ENCODE results near the gene ZYG11B.
"Not testable (repeated sequence)": the region's sequence is repeated elsewhere in the genome, so short reads cannot be mapped to it uniquely, and the experiment has no call there.

The ZYG11B gene

DNA sequence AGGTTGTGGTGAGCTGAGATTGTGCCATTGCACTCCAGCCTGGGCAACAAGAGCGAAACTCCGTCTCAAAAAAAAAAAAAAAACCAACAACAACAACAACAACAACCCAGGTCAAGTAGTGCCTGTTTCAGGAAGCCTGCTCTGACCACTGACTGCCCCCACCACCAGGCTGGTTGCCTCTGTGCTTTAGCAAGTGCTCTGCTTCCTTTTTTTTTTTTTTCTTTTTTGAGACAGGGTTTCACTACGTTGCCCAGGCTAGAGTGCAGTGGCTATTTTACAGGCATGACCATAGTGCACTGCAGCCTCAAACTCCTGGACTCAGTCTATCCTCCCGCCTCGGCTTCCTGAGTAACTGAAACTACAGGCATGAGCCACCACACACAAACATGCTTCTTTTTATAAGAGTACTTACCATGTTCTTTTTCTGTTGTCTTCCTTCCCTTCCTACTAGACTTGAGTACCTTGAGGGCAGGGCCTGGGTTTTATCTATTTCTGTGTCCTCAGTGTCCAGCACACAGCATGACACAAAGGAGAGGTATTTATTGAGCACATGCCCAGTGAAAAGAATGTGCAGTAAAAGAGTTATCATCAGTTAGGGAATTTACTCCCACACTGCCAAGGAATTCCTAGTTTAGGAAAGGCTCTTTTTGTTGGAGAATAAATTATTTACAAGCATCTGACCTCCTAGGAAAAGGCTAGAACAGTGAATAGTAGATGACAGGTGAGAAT, 18.2 kb upstream of the ZYG11B start:
- no peak for DNase-seq (ENCODE audit: low read depth)

DNA sequence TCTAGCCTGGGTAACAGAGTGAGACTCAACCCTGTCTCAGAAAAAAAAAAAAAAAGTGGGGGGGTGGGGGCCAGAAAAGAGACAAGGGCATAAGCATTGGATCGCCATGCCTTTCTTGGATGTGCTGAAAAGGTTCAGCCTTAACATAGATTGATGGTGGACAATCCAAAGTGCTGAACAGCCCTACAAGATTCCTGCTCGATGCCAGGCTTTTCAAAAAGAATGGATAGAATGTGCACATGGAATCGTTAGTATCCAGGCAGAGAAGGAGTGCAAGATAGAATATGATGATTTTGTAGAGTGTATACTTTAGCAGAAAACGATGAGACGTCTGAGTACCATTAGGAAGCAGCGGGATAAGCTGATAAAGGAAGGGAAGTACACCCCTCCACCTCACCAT, 17.2 kb upstream of the ZYG11B start:
- no peak for DNase-seq (ENCODE audit: low read depth)

DNA sequence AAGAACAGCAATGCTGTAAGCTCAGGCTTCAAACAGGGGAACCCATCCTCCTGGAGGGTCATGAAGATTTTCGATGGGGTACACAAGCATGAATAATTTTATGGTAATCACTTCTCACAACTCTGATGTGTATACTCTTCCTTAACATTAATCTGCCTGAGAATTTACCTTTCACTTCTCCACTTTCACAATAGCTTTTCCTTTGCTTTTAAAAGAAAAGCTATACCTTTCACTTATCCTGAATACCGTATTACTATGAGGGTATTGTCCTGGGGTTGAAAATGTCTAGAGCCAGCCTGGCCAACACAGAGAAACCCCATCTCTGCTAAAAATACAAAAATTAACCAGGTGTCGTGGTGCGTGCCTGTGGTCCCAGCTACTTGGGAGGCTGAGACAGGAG, 12.7 kb upstream of the ZYG11B start:
- DNase-seq (ENCODE audit: low read depth) = no peak

DNA sequence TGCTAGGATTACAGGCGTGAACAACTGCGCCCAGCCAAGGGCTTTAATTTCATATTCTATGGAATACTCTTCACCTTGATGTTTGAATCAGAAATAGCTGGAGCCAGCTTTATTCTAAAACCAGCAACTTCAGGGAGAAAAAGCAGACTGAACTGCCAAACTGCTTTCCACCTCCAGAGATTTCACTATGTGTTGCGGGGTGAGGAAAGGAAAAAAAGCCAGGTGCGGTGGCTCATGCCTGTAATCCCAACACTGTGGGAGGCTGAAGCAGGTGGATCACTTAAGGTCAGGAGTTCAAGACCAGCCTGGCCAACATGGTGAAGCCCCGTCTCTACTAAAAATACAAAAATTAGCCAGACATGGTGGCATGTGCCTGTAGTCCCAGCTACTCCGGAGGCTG, 11.0 kb upstream of the ZYG11B start:
- not testable (repeated sequence) for DNase-seq (ENCODE audit: low read depth)

DNA sequence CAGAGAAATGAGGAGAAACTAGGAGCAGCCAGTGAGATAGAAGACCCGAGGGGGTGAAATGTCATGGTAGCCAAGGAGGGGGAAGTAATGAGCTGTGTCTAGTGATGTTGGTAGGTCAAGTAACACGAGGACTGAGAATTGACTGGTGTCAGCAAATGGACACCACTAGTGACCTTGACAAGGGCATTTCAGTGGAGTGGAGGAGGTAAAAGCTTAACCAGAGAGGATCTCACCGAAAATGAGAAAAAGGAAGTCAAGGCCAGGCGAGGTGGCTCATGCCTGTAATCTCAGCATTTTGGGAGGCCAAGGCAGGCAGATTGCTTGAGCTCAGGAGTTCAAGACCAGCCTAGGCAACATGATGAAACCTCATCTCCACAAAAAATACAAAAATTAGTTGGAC, 3.0 kb upstream of the ZYG11B start:
- no peak for DNase-seq (ENCODE audit: low read depth)

DNA sequence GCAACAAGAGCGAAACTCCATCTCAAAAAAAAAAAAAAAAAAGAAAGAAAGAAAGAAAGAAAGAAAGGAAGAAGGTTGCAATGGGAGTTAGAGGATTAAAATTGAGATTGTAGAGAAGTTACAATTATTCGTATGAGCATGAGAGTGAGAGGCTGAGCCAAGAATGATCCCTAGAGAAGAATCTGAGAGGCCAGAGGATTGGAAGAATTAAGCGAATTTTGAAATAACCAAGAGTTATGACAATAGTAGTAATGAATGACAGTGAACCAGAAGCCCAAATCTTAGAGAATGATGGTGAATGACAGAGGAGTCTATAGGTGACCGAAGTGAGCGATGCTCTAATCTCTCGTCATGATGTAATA, 369 bp upstream of the ZYG11B start:
- no peak for DNase-seq (ENCODE audit: low read depth)

DNA sequence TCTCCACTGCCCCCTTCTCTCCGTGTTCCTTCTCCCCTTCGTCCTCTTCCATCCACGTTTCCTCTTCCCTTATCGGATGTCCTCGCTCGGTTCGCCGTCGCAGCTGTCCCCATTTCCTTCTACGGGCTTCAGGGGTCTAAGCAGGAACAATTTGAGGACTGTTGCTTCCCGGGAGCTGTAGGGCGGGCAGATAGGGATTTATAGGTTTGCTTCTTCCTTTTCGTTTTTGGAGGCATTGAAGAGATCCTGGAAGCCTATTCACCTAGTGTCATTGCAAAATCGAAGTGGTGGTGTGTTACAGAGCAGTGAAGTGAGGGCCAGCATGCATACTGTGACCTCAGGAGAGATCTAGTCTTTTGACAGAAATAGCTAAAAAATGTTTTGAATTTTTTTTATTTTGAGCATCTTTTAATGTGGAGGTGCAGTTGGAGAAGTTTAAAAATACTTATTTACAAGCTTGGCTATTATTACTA, 897 bp downstream of the ZYG11B start:
- no peak for DNase-seq (ENCODE audit: low read depth)

DNA sequence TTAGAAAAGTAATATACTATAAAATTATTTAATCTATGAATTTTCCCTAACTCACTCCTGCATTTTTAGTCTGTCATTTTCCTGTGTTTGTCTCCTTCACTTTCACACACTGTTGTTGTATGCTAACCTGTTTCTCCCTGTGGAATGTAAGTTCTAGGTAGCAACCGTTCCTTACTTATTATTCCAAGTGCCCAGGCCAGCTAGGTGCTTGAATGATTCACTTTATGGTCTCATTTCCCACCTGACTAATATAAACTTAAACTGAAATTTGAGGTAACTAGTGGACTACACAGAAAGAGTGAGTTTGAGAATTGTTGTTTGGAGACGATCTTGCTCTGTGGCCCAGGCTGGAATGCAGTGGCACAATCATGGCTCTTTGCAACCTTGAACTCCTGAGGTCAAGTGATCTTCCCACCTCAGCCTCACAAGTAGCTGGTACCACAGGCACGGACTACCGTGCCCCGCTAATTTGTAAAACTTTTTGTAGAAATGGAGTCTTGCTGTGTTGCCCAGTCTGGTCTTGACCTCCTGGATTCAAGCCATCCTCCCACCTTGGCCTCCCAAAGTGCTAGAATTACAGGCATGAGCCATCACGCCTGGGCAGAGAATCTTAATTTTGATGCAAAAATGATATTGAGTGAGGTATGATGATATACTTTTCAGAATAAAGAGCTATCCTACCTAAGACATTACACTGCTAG, 1.9 kb downstream of the ZYG11B start:
- no peak for DNase-seq (ENCODE audit: low read depth)

DNA sequence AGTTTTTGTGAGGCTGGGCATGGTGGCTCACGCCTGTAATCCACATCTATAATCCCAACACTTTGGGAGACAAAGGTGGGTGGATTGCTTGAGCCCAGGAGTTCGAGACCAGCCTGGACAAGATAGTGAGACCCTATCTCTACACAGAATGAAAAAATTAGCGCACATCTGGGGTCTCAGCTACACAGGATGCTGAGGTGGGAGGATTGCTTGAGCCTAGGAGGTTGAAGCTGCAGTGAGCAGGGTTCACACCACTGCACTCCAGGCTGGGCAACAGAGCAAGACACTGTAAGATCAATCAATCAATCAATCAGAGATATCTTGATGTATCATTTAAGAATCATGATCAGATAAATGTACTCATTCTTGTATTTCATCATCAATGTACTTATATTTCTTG, 7.1 kb downstream of the ZYG11B start:
- DNase-seq (ENCODE audit: low read depth) = no peak

DNA sequence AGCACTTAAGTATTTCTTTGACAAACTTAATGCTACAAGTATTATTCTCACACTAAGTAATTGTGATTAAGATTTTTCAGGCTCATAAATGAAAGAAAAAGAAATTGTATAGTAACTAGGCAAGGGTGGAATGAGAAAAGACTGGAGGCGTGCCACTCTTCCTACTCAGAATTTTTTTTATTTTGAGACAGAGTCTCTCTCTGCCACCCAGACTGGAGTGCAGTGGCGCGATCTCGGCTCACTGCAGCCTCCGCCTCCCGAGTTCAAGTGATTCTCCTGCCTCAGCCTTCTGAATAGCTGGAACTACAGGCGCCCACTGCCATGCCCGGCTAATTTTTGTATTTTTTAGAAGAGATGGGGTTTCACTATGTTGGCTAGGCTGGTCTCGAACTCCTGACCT, 9.1 kb downstream of the ZYG11B start:
- DNase-seq (ENCODE audit: low read depth) = not testable (repeated sequence)

DNA sequence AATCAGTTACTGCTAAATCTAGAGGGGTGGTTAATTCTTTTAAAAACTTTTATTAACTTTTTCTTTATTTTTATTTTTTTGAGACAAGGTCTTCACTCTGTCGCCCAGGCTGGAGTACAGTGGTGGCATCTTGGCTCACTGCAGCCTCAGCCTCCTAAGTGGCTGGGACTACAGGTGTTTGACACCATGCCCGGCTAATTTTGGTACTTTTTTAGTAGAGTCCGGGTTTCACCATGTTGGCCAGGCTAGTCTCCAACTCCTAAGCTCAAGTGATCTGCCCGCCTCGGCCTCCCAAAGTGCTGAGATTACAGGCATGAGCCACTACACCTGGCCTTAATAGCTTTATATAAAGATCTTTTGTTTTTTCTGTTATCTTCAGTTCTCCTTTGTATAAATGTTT, 11.9 kb downstream of the ZYG11B start:
- no peak for DNase-seq (ENCODE audit: low read depth)

DNA sequence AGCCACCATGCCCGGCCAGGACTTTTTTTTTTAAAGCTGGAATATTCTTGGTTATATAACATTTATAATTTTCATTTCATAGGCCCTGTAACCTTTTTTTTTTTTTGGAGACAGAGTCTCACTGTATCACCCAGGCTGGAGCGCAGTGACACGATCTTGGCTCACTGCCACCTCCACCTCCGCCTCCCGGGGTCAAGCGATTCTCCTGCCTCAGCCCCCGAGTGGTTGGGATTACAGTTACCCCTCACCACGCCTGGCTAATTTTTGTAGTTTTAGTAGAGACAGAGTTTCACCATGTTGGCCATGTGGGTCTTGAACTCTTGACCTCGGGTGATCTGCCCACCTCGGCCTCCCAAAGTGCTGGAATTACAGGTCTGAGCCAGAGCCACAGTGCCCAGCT, 12.6 kb downstream of the ZYG11B start:
- DNase-seq (ENCODE audit: low read depth) = no peak

DNA sequence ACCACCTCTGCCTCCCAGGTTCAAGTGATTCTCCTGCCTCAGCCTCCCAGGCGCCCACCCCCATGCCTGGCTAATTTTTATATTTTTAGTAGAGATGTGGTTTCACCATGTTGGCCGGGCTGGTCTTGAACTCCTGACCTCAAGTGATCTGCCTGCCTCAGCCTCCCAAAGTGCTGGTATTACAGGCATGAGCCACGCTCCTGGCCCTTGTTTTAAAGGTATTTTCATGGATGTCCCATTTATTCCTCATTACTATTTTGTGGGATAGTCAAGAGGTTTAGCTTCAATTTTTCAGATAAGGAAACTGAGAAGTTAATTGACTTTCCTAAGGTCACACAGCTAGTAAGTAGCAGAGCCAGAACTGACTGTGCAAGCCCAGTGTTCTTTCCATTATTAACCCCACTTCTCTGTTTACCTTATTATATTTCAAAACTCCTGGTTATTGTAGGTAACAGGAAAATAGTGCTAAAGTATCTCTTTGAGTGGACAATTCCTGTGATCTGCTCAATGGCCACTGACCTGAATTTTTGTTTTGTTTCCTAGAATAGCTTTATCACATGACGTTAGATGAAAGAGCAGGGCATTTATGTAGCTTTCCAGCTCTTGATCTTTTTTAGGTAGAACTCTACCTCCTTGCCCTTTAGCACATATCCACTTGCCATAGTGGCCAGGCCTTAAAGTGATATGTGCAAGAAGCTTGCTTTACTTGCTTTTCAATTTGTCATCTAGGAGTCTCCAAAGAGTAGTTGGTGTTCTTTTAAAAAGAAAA, 13.6 kb downstream of the ZYG11B start:
- no peak for DNase-seq (ENCODE audit: low read depth)

DNA sequence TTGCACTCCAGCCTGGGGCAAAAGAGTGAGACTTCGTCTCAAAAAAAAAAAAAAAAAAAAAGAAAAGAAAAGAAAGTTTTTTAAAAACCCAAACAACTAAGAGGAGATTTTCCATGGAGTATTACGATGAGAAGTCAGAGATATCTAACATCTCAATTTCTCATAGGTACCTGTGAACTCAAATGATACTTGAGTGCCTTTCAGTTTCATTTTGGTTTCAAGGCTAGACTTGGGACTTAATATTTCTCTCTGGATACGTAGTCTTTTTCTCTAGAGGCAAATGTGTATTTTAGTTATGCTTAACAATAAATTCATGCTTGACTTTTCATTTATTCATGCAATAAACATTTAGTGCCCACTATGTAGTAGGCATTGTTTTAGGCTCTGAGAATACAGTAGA, 15.0 kb downstream of the ZYG11B start:
- no peak for DNase-seq (ENCODE audit: low read depth)

DNA sequence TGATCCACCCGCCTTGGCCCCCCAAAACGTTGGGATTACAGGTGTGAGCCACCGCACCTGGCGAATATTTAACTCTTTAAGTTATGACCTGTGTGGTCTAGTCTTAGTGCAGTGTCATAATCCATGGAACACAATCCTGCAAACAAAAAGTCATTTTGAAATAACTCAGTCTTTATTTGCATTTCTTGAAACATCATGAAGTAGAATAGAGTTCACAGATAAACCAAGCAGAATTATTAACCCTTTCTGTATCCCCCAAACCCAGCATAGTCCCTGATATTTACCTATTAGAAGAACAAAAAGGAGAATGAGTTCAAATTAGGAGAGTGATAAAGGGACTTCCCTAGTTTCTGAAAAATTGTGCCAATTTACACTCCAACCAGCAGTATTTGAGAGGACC, 19.9 kb downstream of the ZYG11B start:
- DNase-seq (ENCODE audit: low read depth) = no peak

DNA sequence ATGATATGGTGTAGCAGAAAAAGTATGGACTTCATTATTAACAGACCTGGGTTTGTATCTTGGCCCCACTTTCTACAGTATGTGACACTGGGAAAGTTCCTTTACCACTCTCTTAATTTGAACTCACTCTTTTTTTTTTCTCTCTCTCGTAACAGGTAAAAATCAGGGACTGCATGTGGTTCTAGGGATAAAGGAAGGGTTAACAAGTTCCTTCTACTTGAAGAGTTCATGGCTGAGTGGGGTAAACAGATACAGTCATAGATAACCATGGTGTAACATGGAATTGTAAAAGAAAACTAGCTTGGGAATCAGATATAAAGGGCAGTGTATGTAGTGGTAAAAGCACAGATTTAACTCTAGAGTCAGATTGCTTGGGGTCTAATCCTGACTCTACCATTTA, 21.2 kb downstream of the ZYG11B start:
- no peak for DNase-seq (ENCODE audit: low read depth)

DNA sequence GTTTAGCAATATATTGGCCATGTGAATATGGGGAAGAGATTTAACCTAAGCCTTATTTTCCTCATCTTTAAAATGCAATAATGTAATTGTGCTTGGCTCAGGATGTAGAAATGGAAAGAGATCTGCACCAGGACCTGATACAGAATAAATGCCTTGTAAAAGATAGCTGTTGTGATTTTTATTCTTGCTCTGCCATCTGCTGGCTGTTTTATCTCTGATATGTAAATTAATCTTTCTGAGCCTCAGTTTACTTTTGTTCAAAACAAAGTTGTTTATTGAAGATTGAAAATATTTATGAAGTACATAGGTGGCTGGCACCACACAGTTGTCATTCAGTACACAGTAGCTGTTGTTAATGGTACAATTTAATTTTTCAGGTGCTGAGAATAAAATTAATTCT, 21.9 kb downstream of the ZYG11B start:
- DNase-seq (ENCODE audit: low read depth) = no peak

DNA sequence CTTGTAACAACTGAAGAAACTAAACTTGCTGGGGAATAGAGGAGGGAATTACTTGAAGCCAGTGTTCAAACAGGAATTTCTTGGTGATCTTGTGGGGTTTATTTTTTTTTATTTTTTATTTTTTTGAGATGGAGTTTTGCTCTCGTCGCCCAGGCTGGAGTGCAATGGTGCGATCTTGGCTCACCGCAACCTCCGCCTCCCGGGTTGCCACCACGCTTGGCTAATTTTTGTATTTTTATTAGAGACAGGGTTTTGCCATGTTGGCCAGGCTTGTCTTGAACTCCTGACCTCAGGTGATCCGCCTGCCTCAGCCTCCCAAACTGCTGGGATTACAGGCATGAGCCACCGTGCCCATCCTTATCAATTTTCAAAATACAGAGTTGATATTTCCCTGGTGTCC, 23.2 kb downstream of the ZYG11B start:
- not testable (repeated sequence) for DNase-seq (ENCODE audit: low read depth)

DNA sequence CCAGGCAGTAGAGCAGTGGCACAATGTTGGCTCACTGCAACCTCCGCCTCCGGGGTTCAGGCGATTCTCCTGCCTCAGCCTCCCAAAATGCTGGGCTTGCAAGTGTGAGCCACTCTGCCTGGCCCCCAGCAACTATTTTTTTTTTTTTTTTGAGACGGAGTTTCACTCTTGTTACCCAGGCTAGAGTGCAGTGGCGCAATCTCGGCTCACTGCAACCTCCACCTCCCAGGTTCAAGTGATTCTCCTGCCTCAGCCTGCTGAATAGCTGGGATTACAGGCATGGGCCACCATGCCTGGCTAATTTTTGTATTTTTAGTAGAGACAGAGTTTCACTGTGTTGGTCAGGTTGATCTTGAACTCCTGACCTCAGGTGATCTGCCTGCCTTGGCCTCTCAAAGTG, 23.9 kb downstream of the ZYG11B start:
- DNase-seq (ENCODE audit: low read depth) = not testable (repeated sequence)

DNA sequence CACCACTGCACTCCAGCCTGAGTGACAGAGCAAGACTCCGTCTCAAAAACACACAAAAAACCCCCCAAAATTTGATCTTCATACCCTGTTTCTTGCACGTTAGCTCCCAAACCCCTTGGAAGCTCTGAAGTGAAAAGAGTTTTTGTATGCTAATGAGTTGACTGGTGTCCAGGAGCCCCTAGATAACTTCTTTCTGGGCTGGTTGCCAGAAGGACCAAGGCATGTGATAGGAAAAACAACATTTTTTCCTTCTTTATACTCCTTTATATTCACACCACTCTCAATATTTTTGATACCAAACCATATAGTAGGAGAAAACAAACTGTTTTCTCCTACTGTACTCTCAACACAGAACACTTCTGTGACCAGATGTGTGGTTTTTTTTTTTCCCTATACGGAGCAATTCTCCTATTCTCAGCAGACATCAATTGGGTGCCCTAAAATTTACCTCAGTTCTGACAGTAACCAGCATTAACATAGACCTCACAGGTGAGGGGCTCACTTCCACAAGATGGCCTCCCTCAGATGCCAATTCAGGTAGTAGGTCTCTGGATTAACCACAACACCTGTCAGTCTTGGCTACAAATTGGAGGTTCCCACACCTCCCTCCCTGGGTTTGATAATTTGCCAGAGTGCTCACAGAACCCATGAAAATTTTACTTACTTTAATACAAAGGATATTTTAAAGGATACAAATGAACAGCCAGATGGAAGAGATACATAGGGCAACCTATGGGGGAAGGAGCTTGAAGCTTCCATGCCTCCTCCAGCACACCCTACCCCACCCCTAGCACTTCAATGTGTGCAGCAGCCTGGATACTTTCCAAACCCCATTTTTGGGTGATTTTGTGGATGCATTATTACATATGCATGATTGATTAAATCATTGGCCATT, 25.6 kb downstream of the ZYG11B start:
- peak; percentile 17 for DNase-seq (ENCODE audit: low read depth)

DNA sequence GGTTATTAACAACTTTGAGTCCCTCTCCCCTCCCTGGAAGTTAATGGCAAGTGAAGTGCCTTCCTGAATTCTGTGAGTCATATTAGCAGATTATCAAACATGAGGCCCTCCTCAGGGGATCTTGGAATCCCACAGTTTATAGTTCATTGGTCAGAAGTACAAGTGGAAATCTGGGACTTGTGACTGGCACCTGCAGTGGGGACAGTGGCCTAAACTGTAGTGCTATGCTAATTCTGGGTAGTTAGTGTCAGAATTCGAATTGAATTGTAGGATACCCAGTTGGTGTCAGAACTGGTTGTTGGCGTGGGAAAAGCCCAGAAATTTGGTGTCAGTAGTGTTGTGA, 26.2 kb downstream of the ZYG11B start:
- DNase-seq (ENCODE audit: low read depth) = no peak

DNA sequence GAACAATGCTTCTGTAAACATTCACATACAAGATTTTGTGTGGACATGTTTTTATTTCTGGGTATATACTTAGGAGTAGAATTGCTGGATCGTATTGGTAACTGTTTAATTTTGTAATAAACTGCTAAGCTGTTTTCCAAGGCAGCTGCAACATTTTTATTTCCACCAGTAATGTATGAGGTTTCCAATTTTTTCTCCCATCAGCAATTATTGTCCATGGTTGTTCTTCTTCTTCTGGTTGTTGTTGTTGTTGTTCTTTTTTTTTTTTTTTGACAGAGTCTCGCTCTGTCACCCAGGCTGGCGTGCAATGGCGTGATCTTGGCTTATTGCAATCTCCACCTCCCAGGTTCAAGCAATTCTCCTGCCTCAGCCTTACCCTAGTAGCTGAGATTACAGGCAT, 26.9 kb downstream of the ZYG11B start:
- DNase-seq (ENCODE audit: low read depth) = no peak
